Trophoblast cell (in vitro differentiated cells and primary cell): ENCODE data around the gene PAK1.

Experiments
- DNase-seq, 2 donors: peaks; one replicate each; pipeline ENCODE4 v3.0.0-alpha.2; 2016
- H2AFZ ChIP-seq: 2 replicates; pipeline ENCODE4 v1.6.1; 2013; ENCODE audit warnings: low read length, moderate library complexity, mild to moderate bottlenecking; ENCODE audit not compliant: insufficient read depth, poor library complexity
- H2AK5ac ChIP-seq: 2 replicates; pipeline ENCODE4 v1.6.1; 2013; ENCODE audit warnings: mild to moderate bottlenecking, low read length
- H2BK120ac ChIP-seq: 2 replicates; pipeline ENCODE4 v1.6.1; 2013; ENCODE audit warnings: low read length, mild to moderate bottlenecking, moderate library complexity; ENCODE audit not compliant: insufficient read depth, poor library complexity
- H2BK12ac ChIP-seq: 2 replicates; pipeline ENCODE4 v1.6.1; 2013; ENCODE audit warnings: mild to moderate bottlenecking, low read length, moderate library complexity
- H2BK5ac ChIP-seq: 2 replicates; pipeline ENCODE4 v1.6.1; 2013; ENCODE audit warnings: low read length, low read depth, moderate library complexity, mild to moderate bottlenecking; ENCODE audit not compliant: poor library complexity
- H3K14ac ChIP-seq: 2 replicates; pipeline ENCODE4 v1.6.1; 2013; ENCODE audit warnings: mild to moderate bottlenecking, low read length
- H3K18ac ChIP-seq: 2 replicates; pipeline ENCODE4 v1.6.1; 2013; ENCODE audit warnings: mild to moderate bottlenecking, low read length
- H3K23ac ChIP-seq: 2 replicates; pipeline ENCODE4 v1.6.1; 2013; ENCODE audit warnings: low read length
- H3K27ac ChIP-seq: 2 replicates; pipeline ENCODE4 v1.5.1; 2013; ENCODE audit warnings: low read depth, mild to moderate bottlenecking, inconsistent platforms, low read length, moderate library complexity
- H3K27me3 ChIP-seq: 2 replicates; pipeline ENCODE4 v1.6.1; 2013; ENCODE audit warnings: inconsistent platforms, mild to moderate bottlenecking, low read length, moderate library complexity; ENCODE audit not compliant: insufficient read depth
- H3K36me3 ChIP-seq, 2 experiments: 1 replicate in 1 of 2; 2 replicates in 1 of 2; pipeline ENCODE4 v1.6.1; 2013; ENCODE audit warnings: low read length in 2 of 2, mild to moderate bottlenecking in 2 of 2, moderate library complexity in 1 of 2; ENCODE audit not compliant: insufficient read depth in 2 of 2, control insufficient read depth in 1 of 2
- H3K4ac ChIP-seq: 2 replicates; pipeline ENCODE4 v1.6.1; 2013; ENCODE audit warnings: low read depth, mild to moderate bottlenecking, low read length, moderate library complexity
- H3K4me1 ChIP-seq, 2 experiments: 1 replicate in 1 of 2; 2 replicates in 1 of 2; pipeline ENCODE4 v1.6.1; 2013; ENCODE audit warnings: low read length in 2 of 2, mild to moderate bottlenecking in 2 of 2, moderate library complexity in 1 of 2; ENCODE audit not compliant: insufficient read depth in 2 of 2, control insufficient read depth in 1 of 2
- H3K4me2 ChIP-seq: 2 replicates; pipeline ENCODE4 v1.6.1; 2013; ENCODE audit warnings: inconsistent platforms, mild to moderate bottlenecking, low read length, moderate library complexity
- H3K4me3 ChIP-seq: 2 replicates; pipeline ENCODE4 v1.5.1; 2013; ENCODE audit warnings: mild to moderate bottlenecking, low read depth, low read length, inconsistent platforms
- H3K79me1 ChIP-seq: one replicate; pipeline ENCODE4 v1.6.1; 2013; ENCODE audit warnings: low read length
- H3K79me2 ChIP-seq: 2 replicates; pipeline ENCODE4 v1.6.1; 2013; ENCODE audit warnings: low read length, mild to moderate bottlenecking; ENCODE audit not compliant: control insufficient read depth, insufficient read depth, poor library complexity
- H3K9ac ChIP-seq: 2 replicates; pipeline ENCODE4 v1.6.1; 2013; ENCODE audit warnings: mild to moderate bottlenecking, low read length
- H3K9me3 ChIP-seq: 2 replicates; pipeline ENCODE4 v1.6.1; 2013; ENCODE audit warnings: low read depth, mild to moderate bottlenecking, control low read depth, inconsistent platforms, low read length; ENCODE audit not compliant: insufficient read depth
- H4K12ac ChIP-seq: 2 replicates; pipeline ENCODE4 v1.6.1; 2013; ENCODE audit warnings: low read depth, mild to moderate bottlenecking, low read length, moderate library complexity
- H4K8ac ChIP-seq: 2 replicates; pipeline ENCODE4 v1.6.1; 2013; ENCODE audit warnings: low read depth, mild to moderate bottlenecking, low read length, moderate library complexity
- H4K91ac ChIP-seq: one replicate; pipeline ENCODE4 v1.6.1; 2013; ENCODE audit warnings: low read depth, mild to moderate bottlenecking, low read length, moderate library complexity
- WGBS: extraction: QIAGEN DNeasy Blood & Tissue Kit; methylation state at CpG from one replicate; pipeline ENCODE4 v1.1.7; 2013; ENCODE audit warnings: missing lambda C conversion rate; ENCODE audit not compliant: insufficient read length, insufficient coverage; ENCODE audit errors: extremely low coverage; 5-methylcytosine and 5-hydroxymethylcytosine counted together

Gene PAK1

GRCh38 chr11:77517753-77518152 lies 43.9 kb upstream of the PAK1 start:
- no peak overlapping the region for H3K9ac ChIP-seq
- H2AFZ ChIP-seq = no peak overlapping the region
- H3K79me1 ChIP-seq = no peaks in the 10 kb centered on the region
- H4K8ac ChIP-seq = no peak overlapping the region
- no peaks in the 10 kb centered on the region for H3K27me3 ChIP-seq
- H4K91ac ChIP-seq = no peak overlapping the region
- no peak overlapping the region for H3K27ac ChIP-seq
- H3K4me1 ChIP-seq = no peaks in the 10 kb centered on the region
- no peaks in the 10 kb centered on the region for H3K9me3 ChIP-seq
- no peaks in the 10 kb centered on the region for H3K79me2 ChIP-seq
- H3K36me3 ChIP-seq = no peaks in the 10 kb centered on the region
- H3K4me3 ChIP-seq = no peak overlapping the region
- no CpG with 5 or more reads among the region's 3 CpGs for WGBS
- no peak overlapping the region for H3K23ac ChIP-seq
- no peak overlapping the region for H2BK5ac ChIP-seq
- H2BK120ac ChIP-seq = no peak overlapping the region
- no peak for DNase-seq
- no peak overlapping the region for H3K4me2 ChIP-seq
- no peak overlapping the region for H3K14ac ChIP-seq
- H2BK12ac ChIP-seq = no peak overlapping the region
- H3K4ac ChIP-seq = no peak overlapping the region
- no peak overlapping the region for H3K18ac ChIP-seq
- H4K12ac ChIP-seq = no peak overlapping the region
- H2AK5ac ChIP-seq = no peak overlapping the region

GRCh38 chr11:77517226-77517625 lies 43.3 kb upstream of the PAK1 start:
- WGBS = no CpG with 5 or more reads among the region's 2 CpGs
- no peaks in the 10 kb centered on the region for H3K36me3 ChIP-seq
- H3K4ac ChIP-seq = no peak overlapping the region
- H2AK5ac ChIP-seq = no peak overlapping the region
- no peak overlapping the region for H3K14ac ChIP-seq
- H3K27me3 ChIP-seq = no peaks in the 10 kb centered on the region
- H3K4me2 ChIP-seq = no peak overlapping the region
- no peak overlapping the region for H2BK120ac ChIP-seq
- H3K79me1 ChIP-seq = no peaks in the 10 kb centered on the region
- H3K23ac ChIP-seq = no peak overlapping the region
- no peak overlapping the region for H3K18ac ChIP-seq
- H3K27ac ChIP-seq = no peak overlapping the region
- H3K4me1 ChIP-seq = no peaks in the 10 kb centered on the region
- H2BK5ac ChIP-seq = no peak overlapping the region
- H3K9me3 ChIP-seq = no peaks in the 10 kb centered on the region
- no peaks in the 10 kb centered on the region for H3K79me2 ChIP-seq
- H4K8ac ChIP-seq = no peak overlapping the region
- H4K12ac ChIP-seq = no peak overlapping the region
- H3K4me3 ChIP-seq = no peak overlapping the region
- no peak for DNase-seq
- no peak overlapping the region for H2AFZ ChIP-seq
- H2BK12ac ChIP-seq = no peak overlapping the region
- H3K9ac ChIP-seq = no peak overlapping the region
- no peak overlapping the region for H4K91ac ChIP-seq

- H3K18ac ChIP-seq = no peak overlapping the region
- H3K79me2 ChIP-seq = no peaks in the 10 kb centered on the region
- peak; percentile 50 to 75 for DNase-seq
- no peak overlapping the region for H3K4ac ChIP-seq
- H3K27me3 ChIP-seq = no peaks in the 10 kb centered on the region
- no peak overlapping the region for H4K91ac ChIP-seq
- H3K9ac ChIP-seq = no peak overlapping the region
- no peak overlapping the region for H3K27ac ChIP-seq
- no peak overlapping the region for H2AK5ac ChIP-seq
- no peaks in the 10 kb centered on the region for H3K9me3 ChIP-seq
- H3K36me3 ChIP-seq = no peaks in the 10 kb centered on the region
- H3K4me2 ChIP-seq = no peak overlapping the region
- H4K8ac ChIP-seq = no peak overlapping the region
- no peak overlapping the region for H4K12ac ChIP-seq
- no peaks in the 10 kb centered on the region for H3K79me1 ChIP-seq
- no peak overlapping the region for H2BK12ac ChIP-seq
- H3K23ac ChIP-seq = no peak overlapping the region
- H3K4me1 ChIP-seq = no peaks in the 10 kb centered on the region
- no CpG with 5 or more reads among the region's 3 CpGs for WGBS
- no peak overlapping the region for H3K4me3 ChIP-seq
- H2BK5ac ChIP-seq = no peak overlapping the region
- H3K14ac ChIP-seq = no peak overlapping the region
- H2AFZ ChIP-seq = no peak overlapping the region
- H2BK120ac ChIP-seq = no peak overlapping the region
Observed at GRCh38 chr11:77515483-77515882, 41.6 kb upstream of the PAK1 start.

DNA sequence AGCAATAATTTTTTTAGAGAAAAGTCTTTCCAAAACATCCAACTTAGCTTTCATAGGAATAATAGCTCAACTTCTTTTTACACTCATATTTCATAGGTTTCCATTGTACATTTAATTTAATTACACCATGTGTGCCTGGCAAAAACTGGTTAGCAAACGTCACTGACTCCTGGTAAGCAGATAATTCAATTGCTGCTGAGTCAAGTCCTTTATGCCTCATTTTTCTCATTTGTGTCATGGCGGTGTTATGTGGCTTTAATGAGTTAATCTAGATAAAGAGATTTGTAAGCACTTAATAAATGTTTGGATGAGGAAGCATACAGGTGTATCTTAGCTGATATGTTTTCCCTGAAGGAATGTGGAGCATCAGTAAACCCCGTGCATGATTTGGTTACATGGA lies 41.2 kb upstream of the PAK1 start:
- Histone ChIP-seq H3K18ac (no peak overlapping the region), H4K12ac (no peak overlapping the region), H3K79me2 (no peaks in the 10 kb centered on the region), H3K14ac (no peak overlapping the region), H3K9me3 (no peaks in the 10 kb centered on the region), H3K9ac (no peak overlapping the region), H3K4ac (no peak overlapping the region), H3K23ac (no peak overlapping the region), H3K27me3 (no peaks in the 10 kb centered on the region), H3K4me3 (no peak overlapping the region), H2BK120ac (no peak overlapping the region), H4K91ac (no peak overlapping the region), H3K4me1 (no peaks in the 10 kb centered on the region), H2BK5ac (no peak overlapping the region), H2AFZ (no peak overlapping the region), H2BK12ac (no peak overlapping the region), H3K36me3 (no peaks in the 10 kb centered on the region), H2AK5ac (no peak overlapping the region), H4K8ac (no peak overlapping the region), H3K27ac (no peak overlapping the region), H3K4me2 (no peak overlapping the region), H3K79me1 (no peaks in the 10 kb centered on the region)
- peak in 1 of 2 donors; percentile 69 for DNase-seq
- WGBS = no CpG with 5 or more reads among the region's 3 CpGs
